Measurements from ENCODE around the gene TNFRSF19.

TNFRSF19 gene

DNA sequence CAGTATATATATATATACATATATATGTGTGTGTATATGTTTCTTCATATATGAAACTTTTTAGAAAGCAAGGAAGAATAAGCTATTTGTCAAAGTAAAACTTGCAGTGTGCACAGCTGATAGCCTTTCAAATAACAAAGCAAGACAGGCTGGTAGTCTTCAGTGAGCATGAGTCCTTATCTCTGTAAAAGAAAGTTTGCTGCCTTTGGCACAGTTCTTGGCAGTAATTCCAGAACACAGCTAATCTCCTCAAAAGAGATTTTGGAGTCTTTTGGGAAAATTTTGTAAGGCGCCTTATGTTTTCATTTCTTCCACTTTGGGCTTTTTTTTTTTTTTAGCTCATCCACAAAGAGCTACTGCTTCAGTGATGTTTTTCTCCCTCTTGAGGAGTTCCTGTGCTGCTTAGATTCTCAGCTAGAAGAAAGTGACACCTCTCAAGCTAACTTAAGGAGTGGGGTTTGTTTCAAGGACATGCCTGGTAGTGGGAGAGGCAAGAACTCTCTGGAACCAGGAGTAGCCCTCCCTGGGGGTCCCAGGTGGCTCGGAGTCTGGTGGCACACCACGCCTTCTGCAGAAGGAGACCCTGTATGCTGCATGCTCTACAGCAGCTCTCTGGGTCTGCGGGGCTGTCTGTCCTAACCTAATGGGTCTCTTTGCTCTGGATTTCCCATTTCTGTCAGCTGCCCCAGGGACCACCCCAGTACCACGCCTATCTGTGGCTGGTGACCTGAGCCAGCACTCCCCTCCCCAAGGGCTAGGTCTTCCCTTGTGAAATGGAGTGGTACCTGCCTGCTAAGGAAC lies 58.8 kb downstream of the TNFRSF19 start:
- no peak for ATAC-seq
- TF ChIP-seq PATZ1 (CRISPR knock-in tag; IDR thresholded peaks at IDR 0.05; ENCODE audit: borderline replicate concordance) (no peak), PPARA (CRISPR knock-in tag; IDR thresholded peaks at IDR 0.05; ENCODE audit: borderline replicate concordance) (no peak), ZFP3 (CRISPR knock-in tag; IDR thresholded peaks at IDR 0.05) (no peak), TCF4 (CRISPR knock-in tag; IDR thresholded peaks at IDR 0.05; ENCODE audit: borderline replicate concordance) (no peak), ZNF70 (CRISPR knock-in tag; IDR thresholded peaks at IDR 0.05) (no peak), OSR1 (CRISPR knock-in tag; IDR thresholded peaks at IDR 0.05) (no peak), BACH2 (CRISPR knock-in tag; IDR thresholded peaks at IDR 0.05; ENCODE audit: borderline replicate concordance) (no peak), RARB (CRISPR knock-in tag; IDR thresholded peaks at IDR 0.05) (no peak)

- ATAC-seq, result no peak
- TF ChIP-seq OSR1 (CRISPR knock-in tag; IDR thresholded peaks at IDR 0.05) (no peak), ZNF8 (CRISPR knock-in tag; IDR thresholded peaks at IDR 0.05) (no peak), ZNF565 (CRISPR knock-in tag; conservative IDR thresholded peaks at IDR 0.05; ENCODE audit: low read depth) (no peak), ESRRG (CRISPR knock-in tag; IDR thresholded peaks at IDR 0.05) (no peak), TSHZ2 (CRISPR knock-in tag; IDR thresholded peaks at IDR 0.05) (no peak), ZNF70 (CRISPR knock-in tag; IDR thresholded peaks at IDR 0.05) (no peak), ARNTL (CRISPR knock-in tag; IDR thresholded peaks at IDR 0.05; ENCODE audit: borderline replicate concordance, low read depth) (no peak), CSDC2 (CRISPR knock-in tag; IDR thresholded peaks at IDR 0.05) (no peak), GLIS3 (CRISPR knock-in tag; IDR thresholded peaks at IDR 0.05) (no peak), ISL1 (CRISPR knock-in tag; IDR thresholded peaks at IDR 0.05) (no peak), SNAI2 (CRISPR knock-in tag; IDR thresholded peaks at IDR 0.05) (no peak)
- TF ChIP-seq, protein P1, sequence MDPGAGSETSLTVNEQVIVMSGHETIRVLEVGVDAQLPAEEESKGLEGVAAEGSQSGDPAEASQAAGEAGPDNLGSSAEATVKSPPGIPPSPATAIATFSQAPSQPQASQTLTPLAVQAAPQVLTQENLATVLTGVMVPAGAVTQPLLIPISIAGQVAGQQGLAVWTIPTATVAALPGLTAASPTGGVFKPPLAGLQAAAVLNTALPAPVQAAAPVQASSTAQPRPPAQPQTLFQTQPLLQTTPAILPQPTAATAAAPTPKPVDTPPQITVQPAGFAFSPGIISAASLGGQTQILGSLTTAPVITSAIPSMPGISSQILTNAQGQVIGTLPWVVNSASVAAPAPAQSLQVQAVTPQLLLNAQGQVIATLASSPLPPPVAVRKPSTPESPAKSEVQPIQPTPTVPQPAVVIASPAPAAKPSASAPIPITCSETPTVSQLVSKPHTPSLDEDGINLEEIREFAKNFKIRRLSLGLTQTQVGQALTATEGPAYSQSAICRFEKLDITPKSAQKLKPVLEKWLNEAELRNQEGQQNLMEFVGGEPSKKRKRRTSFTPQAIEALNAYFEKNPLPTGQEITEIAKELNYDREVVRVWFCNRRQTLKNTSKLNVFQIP (CRISPR knock-in tag; IDR thresholded peaks at IDR 0.05; ENCODE audit: borderline replicate concordance, low read depth), result no peak
These were observed 59.5 kb downstream of the TNFRSF19 start for GRCh38 chr13:23629566-23630272.

DNA sequence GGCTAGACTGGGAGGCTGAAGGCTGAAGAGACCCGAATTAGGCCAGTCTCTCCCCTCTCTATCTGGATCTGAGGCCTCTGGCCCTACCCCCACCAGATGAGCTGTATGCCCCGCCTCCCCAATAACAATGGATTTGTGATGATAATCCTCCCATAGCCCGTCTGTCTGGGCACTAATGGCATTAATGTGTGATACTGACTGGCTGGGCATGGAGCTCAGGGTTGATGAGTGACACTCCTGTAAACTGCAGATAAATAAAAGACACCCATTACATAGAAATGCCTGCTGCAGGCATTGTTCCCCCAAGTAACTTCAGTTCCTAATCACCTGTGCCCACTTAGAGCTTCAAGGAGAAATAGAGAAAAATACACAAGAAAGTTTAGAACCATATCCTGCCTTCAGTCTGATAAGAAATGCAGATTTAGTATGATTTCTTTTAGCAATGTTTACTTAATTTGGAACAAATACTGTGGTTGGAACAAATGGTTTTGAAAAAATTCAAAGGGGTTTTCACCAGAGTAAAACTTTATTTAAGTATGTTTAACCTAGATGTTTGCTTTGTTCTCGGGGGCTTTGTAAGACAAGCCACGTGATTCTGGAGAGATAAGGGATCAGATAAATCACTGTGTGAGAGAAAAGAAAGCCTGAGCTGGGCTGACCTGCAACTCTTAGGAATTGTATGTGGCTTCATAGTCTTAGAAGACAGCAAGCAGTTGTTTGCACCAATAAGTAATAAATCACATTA lies 60.3 kb downstream of the TNFRSF19 start:
- no peak for TF ChIP-seq ZNF565 (CRISPR knock-in tag; conservative IDR thresholded peaks at IDR 0.05; ENCODE audit: low read depth)
- no peak for TF ChIP-seq ZFP3 (CRISPR knock-in tag; IDR thresholded peaks at IDR 0.05)
- TF ChIP-seq ZNF70 (CRISPR knock-in tag; IDR thresholded peaks at IDR 0.05), result no peak
- no peak for TF ChIP-seq ESRRG (CRISPR knock-in tag; IDR thresholded peaks at IDR 0.05)
- TF ChIP-seq RARB (CRISPR knock-in tag; IDR thresholded peaks at IDR 0.05), result no peak
- no peak for TF ChIP-seq GLIS3 (CRISPR knock-in tag; IDR thresholded peaks at IDR 0.05)
- TF ChIP-seq TSHZ2 (CRISPR knock-in tag; IDR thresholded peaks at IDR 0.05), result no peak
- ATAC-seq, result no peak
